SK-N-SH treated with all-trans-retinoic acid at 6 μM for 48 hours (cell line): ENCODE data around the gene DMD.

Experiments
- ATAC-seq: fragments of 200-7000 bp; cut with Tn5 transposase; 3 replicates; pipeline ENCODE4 v1.9.1; 2020; ENCODE audit warnings: mild to moderate bottlenecking, moderate library complexity
- ARNTL ChIP-seq: fragments of 450-650 bp; formaldehyde crosslinking; IDR thresholded peaks from 2 replicates; pipeline ENCODE4 v1.5.0; 2020; ENCODE audit warnings: low read depth, mild to moderate bottlenecking, moderate library complexity, borderline replicate concordance
- BACH2 ChIP-seq: fragments of 250-450 bp; sonication (Bioruptor Pico); IDR thresholded peaks from 2 replicates; pipeline ENCODE4 v1.9.0; 2021; ENCODE audit warnings: mild to moderate bottlenecking, borderline replicate concordance
- CREB5 ChIP-seq: fragments of 250-450 bp; sonication (Bioruptor Pico); IDR thresholded peaks from 2 replicates; pipeline ENCODE4 v1.5.1; 2020; ENCODE audit warnings: low read depth, mild to moderate bottlenecking, moderate library complexity
- CSDC2 ChIP-seq: fragments of 250-450 bp; sonication (Bioruptor Pico); IDR thresholded peaks from 2 replicates; pipeline ENCODE4 v1.5.0; 2020; ENCODE audit warnings: mild to moderate bottlenecking, moderate library complexity
- ESRRG ChIP-seq: fragments of 250-450 bp; sonication (Bioruptor Pico); IDR thresholded peaks from 2 replicates; pipeline ENCODE4 v1.6.1; 2021; ENCODE audit warnings: mild to moderate bottlenecking
- GLIS3 ChIP-seq: fragments of 250-450 bp; sonication (Bioruptor Pico); IDR thresholded peaks from 2 replicates; pipeline ENCODE4 v1.5.0; 2020; ENCODE audit warnings: mild to moderate bottlenecking, moderate library complexity
- ISL1 ChIP-seq: fragments of 250-450 bp; sonication (Bioruptor Pico); IDR thresholded peaks from 2 replicates; pipeline ENCODE4 v2.1.2; 2022; ENCODE audit warnings: mild to moderate bottlenecking, moderate library complexity
- OSR1 ChIP-seq: fragments of 250-450 bp; sonication (Bioruptor Pico); IDR thresholded peaks from 2 replicates; pipeline ENCODE4 v1.8.0; 2022; ENCODE audit warnings: moderate library complexity, mild to moderate bottlenecking, inconsistent platforms
- PATZ1 ChIP-seq: fragments of 250-450 bp; sonication (Bioruptor Pico); IDR thresholded peaks from 2 replicates; pipeline ENCODE4 v1.8.0; 2020; ENCODE audit warnings: mild to moderate bottlenecking, moderate library complexity, borderline replicate concordance
- POU6F1 ChIP-seq: fragments of 250-450 bp; sonication (Bioruptor Pico); IDR thresholded peaks from 2 replicates; pipeline ENCODE4 v1.8.0; 2021; ENCODE audit warnings: low read depth, mild to moderate bottlenecking, moderate library complexity, borderline replicate concordance
- PPARA ChIP-seq: fragments of 250-450 bp; sonication (Bioruptor Pico); IDR thresholded peaks from 2 replicates; pipeline ENCODE4 v1.5.0; 2020; ENCODE audit warnings: mild to moderate bottlenecking, borderline replicate concordance
- RARB ChIP-seq: fragments of 250-450 bp; sonication (Bioruptor Pico); IDR thresholded peaks from 2 replicates; pipeline ENCODE4 v1.8.0; 2021; ENCODE audit warnings: mild to moderate bottlenecking, moderate library complexity
- SNAI2 ChIP-seq: fragments of 250-450 bp; sonication (Bioruptor Pico); IDR thresholded peaks from 2 replicates; pipeline ENCODE4 v1.5.0; 2020; ENCODE audit warnings: mild to moderate bottlenecking, moderate library complexity
- TCF4 ChIP-seq: fragments of 250-450 bp; sonication (Bioruptor Pico); IDR thresholded peaks from 2 replicates; pipeline ENCODE4 v1.8.0; 2021; ENCODE audit warnings: mild to moderate bottlenecking, moderate library complexity, borderline replicate concordance
- TOX ChIP-seq: fragments of 250-450 bp; sonication (Bioruptor Pico); IDR thresholded peaks from 2 replicates; pipeline ENCODE4 v1.8.0; 2021; ENCODE audit warnings: mild to moderate bottlenecking, moderate library complexity, borderline replicate concordance
- TSHZ2 ChIP-seq: fragments of 250-450 bp; sonication (Bioruptor Pico); IDR thresholded peaks from 2 replicates; pipeline ENCODE4 v1.5.0; 2020; ENCODE audit warnings: mild to moderate bottlenecking, moderate library complexity
- ZC3H10 ChIP-seq: fragments of 250-450 bp; sonication (Bioruptor Pico); IDR thresholded peaks from 2 replicates; pipeline ENCODE4 v1.5.1; 2021; ENCODE audit warnings: mild to moderate bottlenecking, moderate library complexity
- ZFP3 ChIP-seq: fragments of 250-450 bp; sonication (Bioruptor Pico); IDR thresholded peaks from 2 replicates; pipeline ENCODE4 v1.5.0; 2020; ENCODE audit warnings: mild to moderate bottlenecking, moderate library complexity
- ZFP30 ChIP-seq: fragments of 450-650 bp; formaldehyde crosslinking; IDR thresholded peaks from 2 replicates; pipeline ENCODE4 v1.5.0; 2022; ENCODE audit warnings: mild to moderate bottlenecking, moderate library complexity
- ZNF565 ChIP-seq: fragments of 450-650 bp; formaldehyde crosslinking; conservative IDR thresholded peaks from 2 replicates; pipeline ENCODE4 v1.5.0; 2020; ENCODE audit warnings: low read depth, mild to moderate bottlenecking, moderate library complexity
- ZNF70 ChIP-seq: fragments of 450-650 bp; formaldehyde crosslinking; IDR thresholded peaks from 2 replicates; pipeline ENCODE4 v1.5.0; 2020; ENCODE audit warnings: mild to moderate bottlenecking, moderate library complexity
- ZNF8 ChIP-seq: fragments of 450-650 bp; formaldehyde crosslinking; IDR thresholded peaks from 2 replicates; pipeline ENCODE4 v1.5.0; 2020; ENCODE audit warnings: mild to moderate bottlenecking, moderate library complexity

Gene DMD

GRCh38 chrX:31245714-31246113 is 1965.6 kb downstream of the DMD start (continued):
- no peak for TF ChIP-seq PATZ1 (CRISPR knock-in tag)
- no peak for TF ChIP-seq CSDC2 (CRISPR knock-in tag)
- TF ChIP-seq ESRRG (CRISPR knock-in tag) = no peak
- no peak for TF ChIP-seq ZNF565 (CRISPR knock-in tag)

GRCh38 chrX:31243804-31244203 is 1967.5 kb downstream of the DMD start:
- ATAC-seq = no peak
- TF ChIP-seq TCF4 (CRISPR knock-in tag) = no peak
- TF ChIP-seq ZC3H10 (CRISPR knock-in tag) = no peak
- TF ChIP-seq, all 23 proteins: peak for 0

- no peak for ATAC-seq
- TF ChIP-seq GLIS3 (CRISPR knock-in tag) (no peak), ARNTL (CRISPR knock-in tag) (no peak), ZNF8 (CRISPR knock-in tag) (no peak), TOX (CRISPR knock-in tag) (no peak), ZNF565 (CRISPR knock-in tag) (no peak), PATZ1 (CRISPR knock-in tag) (no peak), BACH2 (CRISPR knock-in tag) (no peak), ZFP3 (CRISPR knock-in tag) (no peak), TSHZ2 (CRISPR knock-in tag) (no peak), SNAI2 (CRISPR knock-in tag) (no peak), ISL1 (CRISPR knock-in tag) (no peak), OSR1 (CRISPR knock-in tag) (no peak), CREB5 (CRISPR knock-in tag) (no peak), TCF4 (CRISPR knock-in tag) (no peak), PPARA (no peak), ZFP30 (no peak), POU6F1 (CRISPR knock-in tag) (no peak), ZC3H10 (CRISPR knock-in tag) (no peak), RARB (no peak), ZNF70 (CRISPR knock-in tag) (no peak)
Measured at GRCh38 chrX:31240982-31241381, 1970.4 kb downstream of the DMD start.
